ENCODE data around the gene UMODL1.

Gene UMODL1

DNA sequence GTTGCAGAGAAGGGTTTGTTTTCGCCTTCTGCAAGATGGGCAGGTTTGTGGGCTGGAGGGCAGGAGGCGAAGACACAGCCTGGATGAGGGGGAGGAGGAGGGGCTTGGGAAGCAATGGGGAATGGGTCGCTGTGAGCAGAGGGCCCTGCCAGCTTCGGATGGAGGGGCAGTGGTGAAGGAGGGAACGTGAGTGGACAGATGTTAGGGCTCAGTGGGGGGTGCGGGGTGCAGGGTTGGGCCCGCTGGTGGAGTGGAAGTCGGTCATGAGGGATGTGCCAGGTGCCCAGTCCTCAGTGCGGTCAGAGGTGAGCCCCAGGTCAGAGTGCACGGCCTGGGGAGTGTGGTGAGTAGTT, 92.4 kb downstream of the UMODL1 start:
- DNase-seq (ENCODE audit: low read depth) = no peak
- TF ChIP-seq, protein P1, sequence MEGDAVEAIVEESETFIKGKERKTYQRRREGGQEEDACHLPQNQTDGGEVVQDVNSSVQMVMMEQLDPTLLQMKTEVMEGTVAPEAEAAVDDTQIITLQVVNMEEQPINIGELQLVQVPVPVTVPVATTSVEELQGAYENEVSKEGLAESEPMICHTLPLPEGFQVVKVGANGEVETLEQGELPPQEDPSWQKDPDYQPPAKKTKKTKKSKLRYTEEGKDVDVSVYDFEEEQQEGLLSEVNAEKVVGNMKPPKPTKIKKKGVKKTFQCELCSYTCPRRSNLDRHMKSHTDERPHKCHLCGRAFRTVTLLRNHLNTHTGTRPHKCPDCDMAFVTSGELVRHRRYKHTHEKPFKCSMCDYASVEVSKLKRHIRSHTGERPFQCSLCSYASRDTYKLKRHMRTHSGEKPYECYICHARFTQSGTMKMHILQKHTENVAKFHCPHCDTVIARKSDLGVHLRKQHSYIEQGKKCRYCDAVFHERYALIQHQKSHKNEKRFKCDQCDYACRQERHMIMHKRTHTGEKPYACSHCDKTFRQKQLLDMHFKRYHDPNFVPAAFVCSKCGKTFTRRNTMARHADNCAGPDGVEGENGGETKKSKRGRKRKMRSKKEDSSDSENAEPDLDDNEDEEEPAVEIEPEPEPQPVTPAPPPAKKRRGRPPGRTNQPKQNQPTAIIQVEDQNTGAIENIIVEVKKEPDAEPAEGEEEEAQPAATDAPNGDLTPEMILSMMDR (IDR thresholded peaks at IDR 0.05; ENCODE audit: insufficient read depth, low read depth, low read length, missing control alignments) = no peak
- no peak overlapping the region for H3K4me3 ChIP-seq (ENCODE audit: low read length)

DNA sequence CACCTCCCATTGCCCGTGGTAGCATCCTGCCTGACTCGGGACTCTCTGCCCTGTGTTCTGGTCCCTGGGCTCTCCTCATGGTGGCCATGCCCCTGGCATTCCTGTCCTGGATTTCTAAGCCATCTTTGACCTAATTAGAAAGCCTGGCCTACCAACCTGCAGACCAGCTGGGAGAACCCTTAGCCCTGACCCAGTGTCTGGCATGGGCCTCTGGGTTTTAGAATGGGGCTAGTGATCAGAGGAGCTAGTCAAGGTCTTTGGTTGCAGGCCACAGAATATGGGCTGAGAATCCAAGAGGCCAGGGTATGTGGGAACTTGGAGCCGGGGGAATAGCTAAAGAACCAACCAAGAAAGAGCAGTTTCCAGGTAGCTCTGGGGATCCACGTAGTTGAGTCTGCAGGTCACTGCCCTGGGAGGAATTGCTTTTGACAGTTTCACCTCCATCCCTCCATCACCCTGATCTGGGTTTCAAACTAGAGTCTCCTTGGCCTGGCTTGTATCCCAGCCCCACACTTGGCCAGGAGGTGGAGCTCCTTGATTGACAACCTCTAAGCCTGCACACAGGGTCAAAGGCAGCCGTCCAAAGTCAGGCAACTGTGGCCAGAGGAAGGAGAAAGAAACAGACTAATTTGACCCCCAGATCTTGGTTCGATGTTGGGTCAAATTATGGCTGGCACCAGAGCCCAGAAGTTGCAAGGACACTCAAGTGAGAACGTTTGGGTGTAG, 93.1 kb downstream of the UMODL1 start:
- no peak overlapping the region for H3K4me3 ChIP-seq (ENCODE audit: low read length)
- TF ChIP-seq, protein P1 (IDR thresholded peaks at IDR 0.05; ENCODE audit: insufficient read depth, low read depth, low read length, missing control alignments) = peak; percentile 64
- DNase-seq (ENCODE audit: low read depth) = peak; percentile 49

DNA sequence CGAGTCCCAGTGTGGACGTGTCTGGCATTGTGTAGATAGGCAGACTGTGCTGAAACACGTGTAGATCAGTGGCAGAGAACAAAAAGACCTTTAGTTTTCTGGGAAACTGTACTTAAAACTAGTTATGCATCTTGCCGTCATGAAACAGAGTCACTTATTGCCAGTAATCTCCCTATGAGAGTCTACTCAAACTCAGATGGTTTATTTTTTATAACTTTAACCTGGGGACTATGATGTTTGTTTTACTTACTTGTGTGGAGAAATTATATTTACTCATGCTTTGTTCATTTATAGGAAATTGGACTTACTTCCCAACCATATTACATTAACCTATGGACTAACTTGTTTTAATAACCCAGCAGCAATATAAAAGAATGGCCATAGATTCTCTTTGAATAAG, 93.7 kb downstream of the UMODL1 start:
- TF ChIP-seq, protein P1 (IDR thresholded peaks at IDR 0.05; ENCODE audit: insufficient read depth, low read depth, low read length, missing control alignments) = no peak
- no peak for DNase-seq (ENCODE audit: low read depth)
- no peak overlapping the region for H3K4me3 ChIP-seq (ENCODE audit: low read length)

DNA sequence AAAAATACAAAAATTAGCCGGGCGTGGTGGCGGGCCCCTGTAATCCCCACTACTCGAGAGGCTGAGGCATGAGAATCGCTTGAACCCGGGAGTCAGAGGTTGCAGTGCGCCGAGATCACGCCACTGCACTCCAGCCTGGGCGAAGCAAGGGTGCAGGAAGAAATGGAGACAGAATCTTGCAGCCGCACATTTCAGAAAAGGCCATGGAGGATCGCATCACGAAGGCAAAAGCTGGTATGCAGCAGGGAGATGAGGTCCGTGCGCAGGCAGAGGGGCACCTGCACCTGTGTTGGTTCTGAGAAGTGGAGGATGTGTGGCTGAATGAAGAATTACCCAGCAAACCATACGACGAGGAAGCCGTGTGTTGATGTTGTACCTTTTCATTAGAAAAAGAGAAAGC, 94.8 kb downstream of the UMODL1 start:
- no peak overlapping the region for H3K4me3 ChIP-seq (ENCODE audit: low read length)
- TF ChIP-seq, protein P1 (IDR thresholded peaks at IDR 0.05; ENCODE audit: insufficient read depth, low read depth, low read length, missing control alignments) = no peak
- no peak for DNase-seq (ENCODE audit: low read depth)

DNA sequence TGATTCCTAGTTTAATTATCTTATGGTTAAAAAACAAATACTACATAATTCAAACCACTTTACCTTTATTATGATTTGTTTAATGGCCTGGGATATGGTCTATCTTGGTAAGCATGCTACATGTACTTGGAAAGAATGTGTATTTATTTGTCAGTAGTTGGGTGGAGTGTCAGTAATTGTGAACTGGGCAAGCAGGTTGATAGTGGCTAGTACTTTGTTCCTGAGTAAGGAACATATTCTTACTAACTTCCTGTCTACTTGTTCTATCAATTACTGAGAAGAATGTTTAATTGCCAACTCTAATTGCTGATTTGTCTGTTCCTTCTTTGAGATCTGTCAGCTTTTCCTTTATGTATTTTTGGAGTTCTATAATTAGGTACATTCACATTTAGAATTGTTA, 98.6 kb downstream of the UMODL1 start:
- TF ChIP-seq, protein P1 (IDR thresholded peaks at IDR 0.05; ENCODE audit: insufficient read depth, low read depth, low read length, missing control alignments) = no peak

DNA sequence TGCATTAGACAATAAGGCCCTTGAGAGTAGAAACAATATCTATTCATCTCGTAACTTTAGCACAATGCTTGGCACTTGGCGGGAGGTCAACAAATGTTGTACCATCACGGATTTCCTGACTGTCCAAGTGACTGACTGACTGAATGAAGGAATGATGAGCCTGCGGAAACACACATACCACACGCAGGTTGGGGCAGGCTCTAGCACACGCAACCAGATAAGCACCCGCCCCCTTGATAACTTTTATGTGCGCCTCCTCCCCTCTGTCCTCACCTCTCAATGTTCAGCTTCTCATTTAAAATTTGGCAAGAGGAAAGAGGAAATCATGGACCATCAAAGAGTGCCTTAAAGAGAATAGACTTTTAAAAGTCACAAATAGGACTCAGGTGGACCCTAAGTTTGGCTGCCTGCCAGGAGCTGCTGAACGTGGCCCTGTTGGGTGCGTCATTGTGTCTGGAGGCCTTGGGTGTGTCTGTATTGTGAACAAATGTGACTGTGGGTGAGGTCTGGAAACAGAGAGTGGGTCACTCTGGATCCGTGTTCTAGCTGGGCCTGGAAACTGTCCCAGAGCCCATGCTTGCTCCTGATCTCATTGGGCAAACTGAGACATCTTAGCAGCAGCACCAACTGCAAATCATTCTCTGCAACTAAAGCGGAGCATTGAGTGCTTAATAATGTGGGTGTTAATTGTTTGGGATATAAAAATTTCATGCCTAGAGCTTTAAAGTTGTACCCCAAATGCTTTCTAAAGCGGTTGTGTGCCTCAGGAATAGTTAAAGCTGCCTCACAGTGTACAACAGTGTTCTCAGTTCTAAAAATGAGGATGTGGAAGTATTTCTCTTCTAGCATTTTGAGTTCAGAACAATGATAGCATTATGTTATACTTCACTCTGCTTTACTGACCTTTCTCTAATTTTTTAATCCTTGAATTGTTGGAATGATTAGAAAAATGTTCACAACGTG, 100.3 kb downstream of the UMODL1 start:
- no peak overlapping the region for H3K4me3 ChIP-seq (ENCODE audit: low read length)
- TF ChIP-seq, protein P1 (IDR thresholded peaks at IDR 0.05; ENCODE audit: insufficient read depth, low read depth, low read length, missing control alignments) = no peak
- DNase-seq (ENCODE audit: low read depth) = peak; percentile 94

More for the DNA sequence above, 98.6 kb downstream of the UMODL1 start:
- H3K4me3 ChIP-seq (ENCODE audit: low read length) = no peak overlapping the region
- DNase-seq (ENCODE audit: low read depth) = peak; percentile 52

All from epithelial cell of esophagus (primary cell).